ENCODE measurements around the gene SEC16A.

The SEC16A gene

GRCh38 chr9:136501686-136502085, 18.8 kb upstream of the SEC16A start:
- Histone ChIP-seq H3K4me3 (ENCODE audit: insufficient read depth, low read depth, low read length) (no peak overlapping the region), H3K4me1 (ENCODE audit: control insufficient read depth, insufficient read depth, low read length) (no peaks in the 10 kb centered on the region), H3K27me3 (ENCODE audit: control insufficient read depth, insufficient read depth, low read length, poor library complexity, severe bottlenecking) (no peaks in the 10 kb centered on the region), H3K9me3 (ENCODE audit: control insufficient read depth, low read length) (no peaks in the 10 kb centered on the region), H3K27ac (ENCODE audit: insufficient read depth, low read depth, low read length, poor library complexity, severe bottlenecking) (no peak overlapping the region), H3K36me3 (ENCODE audit: control insufficient read depth, insufficient read depth, low read length) (peaks cover 66% of the 10 kb centered on the region)
- 97% methylated on average over 23 of the region's 23 CpGs for WGBS, 2 experiments

DNA sequence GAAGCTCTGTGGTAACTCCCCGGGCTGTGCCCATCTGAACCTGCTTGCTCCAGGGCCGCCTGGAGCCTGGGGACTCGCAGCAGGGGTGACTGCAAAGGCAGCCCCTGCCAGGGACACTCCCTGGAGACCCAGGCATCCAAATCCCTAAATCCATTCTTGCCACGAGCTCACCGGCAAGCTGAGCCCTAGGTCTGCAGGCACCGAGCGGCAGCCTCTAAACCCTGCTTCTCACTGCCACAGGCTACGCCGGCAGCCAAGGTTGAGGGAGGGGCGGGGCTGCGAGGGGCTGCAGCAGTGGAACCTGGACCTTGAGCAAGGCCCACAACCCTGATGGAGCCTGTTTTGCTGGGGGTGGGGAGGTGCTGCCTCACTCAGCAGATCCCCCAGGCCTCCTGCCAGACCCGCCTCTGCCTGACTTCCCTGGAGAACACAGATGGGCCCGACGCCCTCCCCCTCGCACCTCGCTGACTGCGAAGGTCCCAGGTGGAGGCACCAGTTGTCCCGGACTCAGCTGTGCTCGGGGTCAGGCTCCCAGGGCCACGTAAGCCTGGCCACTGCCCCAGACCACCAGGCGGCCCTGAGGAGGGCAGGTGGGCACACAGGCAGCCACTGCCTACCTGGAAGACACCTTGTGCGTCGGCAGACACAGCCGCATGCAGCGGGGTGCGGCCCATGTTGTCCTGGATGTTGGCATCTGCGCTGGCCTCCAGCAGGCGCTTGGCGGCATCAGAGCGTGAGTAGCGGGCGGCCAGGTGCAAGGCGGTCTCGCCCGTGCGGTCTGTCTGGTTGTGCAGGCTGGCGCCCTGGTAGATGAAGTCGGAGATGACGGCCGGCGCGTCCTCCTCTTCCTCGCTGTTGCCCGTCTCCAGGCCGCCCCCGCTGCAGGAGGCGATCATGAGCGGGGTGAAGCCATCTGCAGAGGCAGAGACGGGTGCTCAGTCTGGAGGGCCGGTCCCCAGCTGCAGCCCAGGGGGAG, 17.4 kb upstream of the SEC16A start:
- 96% methylated on average over 50 of the region's 50 CpGs for WGBS, 2 experiments
- Histone ChIP-seq H3K27me3 (ENCODE audit: control insufficient read depth, insufficient read depth, low read length, poor library complexity, severe bottlenecking) (no peaks in the 10 kb centered on the region), H3K4me3 (ENCODE audit: insufficient read depth, low read depth, low read length) (no peak overlapping the region), H3K27ac (ENCODE audit: insufficient read depth, low read depth, low read length, poor library complexity, severe bottlenecking) (no peak overlapping the region), H3K36me3 (ENCODE audit: control insufficient read depth, insufficient read depth, low read length) (peaks cover 69% of the 10 kb centered on the region), H3K9me3 (ENCODE audit: control insufficient read depth, low read length) (no peaks in the 10 kb centered on the region), H3K4me1 (ENCODE audit: control insufficient read depth, insufficient read depth, low read length) (no peaks in the 10 kb centered on the region)

DNA sequence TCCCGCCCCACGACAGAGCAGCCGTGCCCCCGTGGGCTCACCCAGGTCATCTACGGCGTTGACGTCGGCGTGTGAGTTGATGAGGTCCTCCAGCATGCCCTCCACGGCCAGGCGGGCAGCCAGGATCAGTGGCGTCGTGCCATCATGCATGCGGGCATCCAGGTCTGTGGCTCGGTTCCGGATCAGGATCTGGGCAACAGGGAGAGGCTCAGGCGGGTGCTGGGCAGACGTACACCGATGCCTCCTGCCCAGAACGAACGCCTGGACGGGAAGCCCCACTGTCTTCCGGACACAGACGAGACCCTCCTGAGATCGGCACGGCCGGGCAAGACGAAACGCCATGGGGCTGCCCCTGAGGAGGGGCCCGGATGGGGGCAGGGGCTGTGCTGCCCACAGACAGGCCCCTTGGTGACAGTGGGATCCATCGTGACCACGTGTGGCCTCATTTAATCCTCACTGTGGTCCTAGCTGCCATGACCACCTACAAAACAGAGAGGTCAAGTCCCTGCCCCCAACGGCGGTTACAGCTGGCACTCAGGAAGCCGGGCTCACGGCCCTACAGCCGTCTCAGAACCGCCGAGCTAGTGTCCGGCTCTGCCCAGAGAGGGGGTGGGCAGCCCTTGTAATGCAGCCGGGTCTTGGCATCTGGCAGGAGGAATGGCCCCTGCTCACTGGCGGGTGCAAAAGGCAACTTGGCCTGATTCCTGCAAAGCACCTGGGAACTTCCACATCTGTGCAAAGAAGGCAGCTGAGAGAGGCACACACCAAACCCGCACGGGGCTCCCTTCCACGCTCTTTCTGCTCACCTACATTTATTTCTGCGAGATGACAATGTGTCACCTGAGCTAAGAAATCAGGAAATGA, 16.5 kb upstream of the SEC16A start:
- H3K4me1 ChIP-seq (ENCODE audit: control insufficient read depth, insufficient read depth, low read length) = peaks cover under 1% of the 10 kb centered on the region
- H3K4me3 ChIP-seq (ENCODE audit: insufficient read depth, low read depth, low read length) = no peak overlapping the region
- WGBS, 2 experiments = 95 to 96% methylated on average over 46 of the region's 46 CpGs
- H3K27me3 ChIP-seq (ENCODE audit: control insufficient read depth, insufficient read depth, low read length, poor library complexity, severe bottlenecking) = no peaks in the 10 kb centered on the region
- no peaks in the 10 kb centered on the region for H3K9me3 ChIP-seq (ENCODE audit: control insufficient read depth, low read length)
- no peak overlapping the region for H3K27ac ChIP-seq (ENCODE audit: insufficient read depth, low read depth, low read length, poor library complexity, severe bottlenecking)
- H3K36me3 ChIP-seq (ENCODE audit: control insufficient read depth, insufficient read depth, low read length) = peaks cover 65% of the 10 kb centered on the region

DNA sequence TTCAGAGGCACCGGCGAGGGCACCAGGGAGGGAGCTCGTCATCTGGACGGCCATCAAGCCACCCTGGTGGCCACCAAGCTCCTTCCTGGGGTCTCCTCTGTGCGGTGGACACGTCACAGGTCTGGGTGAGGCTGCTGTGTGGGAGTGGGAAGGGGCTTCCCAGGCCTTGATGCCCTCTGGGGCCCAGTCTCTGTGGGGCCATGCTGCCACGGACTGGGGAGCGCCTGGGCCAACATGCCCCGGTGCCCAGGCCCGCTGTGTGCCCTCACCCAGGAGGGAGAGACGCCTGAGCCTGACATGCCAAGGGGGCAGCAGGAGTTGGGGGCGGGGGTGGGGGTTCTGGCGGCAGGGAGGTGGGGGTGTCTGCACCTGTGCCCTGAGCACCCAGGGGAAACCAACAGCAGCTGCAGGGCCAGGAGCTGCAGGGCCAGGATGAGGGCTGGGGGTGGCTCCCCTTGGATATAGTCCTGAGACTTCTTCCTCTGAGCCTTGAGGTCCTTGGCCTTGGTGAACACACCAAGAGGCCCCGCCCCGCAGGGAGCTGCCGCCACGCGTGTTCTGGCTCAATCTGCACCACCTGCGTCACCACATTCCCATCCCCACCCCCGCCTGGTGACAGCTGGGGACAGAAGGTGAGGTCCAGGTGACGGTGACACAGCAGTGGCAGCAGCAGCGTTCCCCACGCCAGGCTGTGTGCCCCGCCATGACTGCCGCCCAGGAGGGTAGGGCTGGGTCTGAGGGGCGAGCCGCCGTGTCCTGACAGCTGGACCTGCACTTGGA, 15.3 kb upstream of the SEC16A start:
- Histone ChIP-seq H3K36me3 (ENCODE audit: control insufficient read depth, insufficient read depth, low read length) (peaks cover 54% of the 10 kb centered on the region), H3K27me3 (ENCODE audit: control insufficient read depth, insufficient read depth, low read length, poor library complexity, severe bottlenecking) (no peaks in the 10 kb centered on the region), H3K4me3 (ENCODE audit: insufficient read depth, low read depth, low read length) (no peak overlapping the region), H3K9me3 (ENCODE audit: control insufficient read depth, low read length) (no peaks in the 10 kb centered on the region), H3K27ac (ENCODE audit: insufficient read depth, low read depth, low read length, poor library complexity, severe bottlenecking) (no peak overlapping the region), H3K4me1 (ENCODE audit: control insufficient read depth, insufficient read depth, low read length) (peaks cover 12% of the 10 kb centered on the region)
- 95 to 97% methylated on average over 28 of the region's 28 CpGs for WGBS, 2 experiments

DNA sequence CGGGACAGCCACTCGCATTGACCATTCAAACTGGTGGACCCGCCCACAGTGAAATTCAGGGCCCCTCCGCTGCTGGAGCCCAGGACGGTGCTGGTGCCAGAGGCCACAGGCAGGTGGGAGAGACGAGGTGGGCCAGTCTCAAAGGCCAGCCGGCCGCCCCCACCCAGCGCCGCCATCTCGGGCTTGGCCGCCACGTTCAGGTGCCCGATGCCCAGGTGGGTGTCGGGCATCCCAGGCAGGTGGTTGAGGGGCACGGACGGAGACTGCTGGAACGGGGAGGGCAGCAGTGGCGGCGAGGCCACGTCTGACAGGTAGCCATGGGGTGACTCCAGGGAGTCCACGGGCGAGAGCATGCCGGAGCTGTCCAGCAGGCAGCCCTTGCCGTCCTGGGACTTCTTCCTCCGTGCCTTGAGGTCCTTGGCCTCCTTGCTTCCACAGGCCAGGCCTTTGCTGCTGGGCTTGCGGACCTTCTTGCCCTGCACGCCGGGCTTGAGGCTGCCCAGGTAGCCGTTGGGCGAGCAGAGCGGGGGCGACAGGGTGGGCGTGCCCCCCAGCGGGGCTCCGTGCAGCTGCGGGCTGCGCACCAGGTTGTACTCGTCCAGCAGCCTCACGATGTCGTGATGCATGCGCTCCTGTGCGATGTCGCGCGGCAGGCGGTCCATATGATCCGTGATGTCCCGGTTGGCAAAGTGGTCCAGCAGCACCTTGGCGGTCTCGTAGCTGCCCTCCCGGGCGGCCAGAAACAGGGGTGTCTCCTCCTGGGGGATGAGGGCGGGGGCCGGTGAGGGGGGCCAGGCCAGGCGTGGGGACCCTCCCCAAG, 14.2 kb upstream of the SEC16A start:
- Histone ChIP-seq H3K4me1 (ENCODE audit: control insufficient read depth, insufficient read depth, low read length) (peaks cover 17% of the 10 kb centered on the region), H3K27ac (ENCODE audit: insufficient read depth, low read depth, low read length, poor library complexity, severe bottlenecking) (no peak overlapping the region), H3K4me3 (ENCODE audit: insufficient read depth, low read depth, low read length) (no peak overlapping the region), H3K9me3 (ENCODE audit: control insufficient read depth, low read length) (no peaks in the 10 kb centered on the region), H3K27me3 (ENCODE audit: control insufficient read depth, insufficient read depth, low read length, poor library complexity, severe bottlenecking) (no peaks in the 10 kb centered on the region), H3K36me3 (ENCODE audit: control insufficient read depth, insufficient read depth, low read length) (peaks cover 52% of the 10 kb centered on the region)
- WGBS, 2 experiments = 96 to 97% methylated on average over 56 of the region's 56 CpGs

GRCh38 chr9:136496181-136496580, 13.3 kb upstream of the SEC16A start:
- Histone ChIP-seq H3K36me3 (ENCODE audit: control insufficient read depth, insufficient read depth, low read length) (peaks cover 47% of the 10 kb centered on the region), H3K4me3 (ENCODE audit: insufficient read depth, low read depth, low read length) (no peak overlapping the region), H3K27me3 (ENCODE audit: control insufficient read depth, insufficient read depth, low read length, poor library complexity, severe bottlenecking) (no peaks in the 10 kb centered on the region), H3K4me1 (ENCODE audit: control insufficient read depth, insufficient read depth, low read length) (peaks cover 17% of the 10 kb centered on the region), H3K27ac (ENCODE audit: insufficient read depth, low read depth, low read length, poor library complexity, severe bottlenecking) (no peak overlapping the region), H3K9me3 (ENCODE audit: control insufficient read depth, low read length) (no peaks in the 10 kb centered on the region)
- WGBS, 2 experiments = 97 to 98% methylated on average over 18 of the region's 18 CpGs

DNA sequence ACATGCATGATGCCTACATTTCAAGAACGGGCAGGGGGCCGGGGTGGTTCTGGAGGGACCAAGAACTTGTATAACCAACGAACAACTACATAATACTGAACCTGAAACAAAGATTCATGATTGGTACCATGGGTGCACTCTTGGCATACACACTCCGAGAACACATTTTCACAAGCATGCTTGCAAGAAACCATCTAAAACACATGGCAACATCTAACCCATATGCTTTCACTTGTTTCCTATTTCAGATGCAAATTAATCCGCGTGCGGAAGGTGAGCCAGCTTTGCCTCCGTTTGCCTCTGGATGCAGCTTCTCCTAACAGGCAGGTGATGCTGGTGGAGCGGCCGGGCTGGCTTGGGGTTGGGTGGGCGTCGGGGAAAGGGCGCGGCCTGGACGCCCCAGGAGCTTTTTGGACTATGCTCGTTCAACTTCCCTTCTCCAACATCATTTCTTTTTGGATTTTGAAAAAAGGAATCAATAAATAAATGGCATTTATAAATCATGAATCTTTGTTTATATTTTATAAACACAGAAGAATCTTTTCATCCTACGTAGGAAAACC, 12.5 kb upstream of the SEC16A start:
- Histone ChIP-seq H3K27ac (ENCODE audit: insufficient read depth, low read depth, low read length, poor library complexity, severe bottlenecking) (no peak overlapping the region), H3K4me3 (ENCODE audit: insufficient read depth, low read depth, low read length) (no peak overlapping the region), H3K9me3 (ENCODE audit: control insufficient read depth, low read length) (no peaks in the 10 kb centered on the region), H3K36me3 (ENCODE audit: control insufficient read depth, insufficient read depth, low read length) (peaks cover 42% of the 10 kb centered on the region), H3K4me1 (ENCODE audit: control insufficient read depth, insufficient read depth, low read length) (peaks cover 17% of the 10 kb centered on the region), H3K27me3 (ENCODE audit: control insufficient read depth, insufficient read depth, low read length, poor library complexity, severe bottlenecking) (no peaks in the 10 kb centered on the region)
- WGBS, 2 experiments = 91% methylated on average over 16 of the region's 17 CpGs

DNA sequence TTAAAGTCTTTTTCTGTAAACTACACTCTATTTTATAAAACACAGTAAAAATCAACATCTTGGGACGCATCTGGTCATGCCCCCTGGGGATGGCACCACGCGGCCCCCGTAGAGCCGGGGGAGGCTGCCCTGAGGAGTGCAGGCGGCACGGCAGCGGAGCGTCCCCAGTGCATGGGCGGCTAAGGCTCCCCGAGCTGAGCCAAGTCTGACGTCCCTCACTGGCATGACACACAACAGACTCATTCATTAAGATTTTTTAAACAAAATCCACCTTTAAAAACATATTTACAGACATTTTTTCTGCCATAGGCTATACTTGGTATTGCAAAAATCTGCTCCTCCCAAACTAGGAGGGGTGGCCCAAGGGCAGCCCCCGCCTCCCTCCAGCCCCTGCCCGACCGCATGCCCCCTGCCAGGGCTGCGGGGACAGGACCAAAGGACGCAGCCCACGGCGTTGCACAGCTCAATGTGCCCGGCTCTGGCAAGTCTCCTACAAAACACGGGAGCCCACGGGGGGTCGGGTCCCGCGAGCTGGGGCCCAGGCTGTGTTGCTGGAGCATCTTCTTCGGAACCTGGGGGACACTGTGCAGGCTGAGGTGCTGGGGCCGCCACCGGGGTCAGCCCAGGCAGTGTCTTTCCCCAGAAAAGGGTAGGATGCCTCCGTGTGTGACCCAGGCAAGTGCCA, 11.8 kb upstream of the SEC16A start:
- Histone ChIP-seq H3K4me3 (ENCODE audit: insufficient read depth, low read depth, low read length) (no peak overlapping the region), H3K36me3 (ENCODE audit: control insufficient read depth, insufficient read depth, low read length) (peaks cover 36% of the 10 kb centered on the region), H3K27me3 (ENCODE audit: control insufficient read depth, insufficient read depth, low read length, poor library complexity, severe bottlenecking) (no peaks in the 10 kb centered on the region), H3K27ac (ENCODE audit: insufficient read depth, low read depth, low read length, poor library complexity, severe bottlenecking) (no peak overlapping the region), H3K4me1 (ENCODE audit: control insufficient read depth, insufficient read depth, low read length) (peaks cover 17% of the 10 kb centered on the region), H3K9me3 (ENCODE audit: control insufficient read depth, low read length) (no peaks in the 10 kb centered on the region)
- WGBS, 2 experiments = 93% methylated on average over 29 of the region's 29 CpGs

DNA sequence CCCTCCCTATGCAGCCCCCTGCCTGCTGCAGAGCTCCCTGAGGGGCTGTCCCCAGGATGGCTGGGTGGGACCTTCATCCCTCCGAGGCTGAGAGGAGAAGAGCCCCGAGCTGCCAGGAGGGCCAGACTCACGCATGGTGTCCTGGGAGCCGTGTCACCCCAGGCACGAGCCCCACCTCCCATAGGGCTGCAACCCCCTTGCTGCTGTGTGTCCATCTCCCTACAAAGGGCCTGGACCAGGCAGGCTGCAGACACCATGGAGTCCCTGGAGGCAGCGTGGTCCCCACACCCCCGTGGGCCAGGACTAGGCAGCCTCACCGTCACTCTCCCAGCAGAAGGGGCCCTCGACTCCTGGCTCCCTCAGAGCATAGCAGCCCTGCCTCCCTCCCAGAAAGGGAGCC, 11.2 kb upstream of the SEC16A start:
- Histone ChIP-seq H3K4me1 (ENCODE audit: control insufficient read depth, insufficient read depth, low read length) (peaks cover 17% of the 10 kb centered on the region), H3K36me3 (ENCODE audit: control insufficient read depth, insufficient read depth, low read length) (peaks cover 29% of the 10 kb centered on the region), H3K4me3 (ENCODE audit: insufficient read depth, low read depth, low read length) (no peak overlapping the region), H3K27ac (ENCODE audit: insufficient read depth, low read depth, low read length, poor library complexity, severe bottlenecking) (no peak overlapping the region), H3K9me3 (ENCODE audit: control insufficient read depth, low read length) (no peaks in the 10 kb centered on the region), H3K27me3 (ENCODE audit: control insufficient read depth, insufficient read depth, low read length, poor library complexity, severe bottlenecking) (no peaks in the 10 kb centered on the region)
- WGBS, 2 experiments = 90% methylated on average over 9 of the region's 9 CpGs
